ENCODE results near the gene S100A10. TPM values are rescaled to one million over a fixed set of nuclear protein-coding genes. Genes with fewer than 3 reads are reported as not detected.

The S100A10 gene
- total RNA-seq, 2 experiments from 2014 or later = 189 to 204 TPM

DNA sequence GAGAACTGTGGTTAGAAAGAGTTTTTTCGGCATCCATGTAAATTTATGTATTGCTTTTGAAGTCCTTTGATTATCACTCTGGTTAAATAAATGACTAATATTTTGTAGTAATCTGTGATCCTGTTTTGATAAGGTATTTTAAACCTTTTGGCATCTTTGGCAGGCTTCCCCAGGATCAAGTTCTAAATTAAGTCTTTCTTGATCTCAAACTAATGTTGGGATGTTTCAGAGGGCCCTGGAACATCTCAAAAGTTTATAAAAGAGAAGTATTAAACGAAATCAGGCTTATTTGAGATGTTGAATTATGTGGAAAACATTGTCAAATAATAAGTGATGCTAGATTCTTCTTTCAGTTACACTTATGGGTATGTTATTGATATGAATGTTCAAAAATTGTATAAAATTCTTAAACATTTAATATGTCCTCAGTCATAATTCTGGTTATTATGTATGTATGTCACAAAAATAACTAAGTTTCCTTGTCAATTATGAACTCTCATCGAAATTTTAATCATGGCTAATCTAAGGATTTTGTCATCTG lies 36.6 kb downstream of the S100A10 start:
- Mint-ChIP-seq H3K27ac (no peak overlapping the region), H3K36me3 (ENCODE audit: low read depth) (no peaks in the 10 kb centered on the region), H3K27me3 (no peaks in the 10 kb centered on the region), H3K9me3 (no peaks in the 10 kb centered on the region), H3K4me1 (ENCODE audit: low read depth) (peaks cover 6% of the 10 kb centered on the region), H3K4me3 (no peak overlapping the region)
- Histone ChIP-seq H3K9me3 (ENCODE audit: control insufficient read depth in 1 of 2, insufficient read depth in 1 of 2, low read length in 2 of 2) (no peaks in the 10 kb centered on the region), H3K27ac (ENCODE audit: low read depth in 1 of 2, low read length in 2 of 2) (no peak overlapping the region), H3K4me3 (ENCODE audit: low read length) (no peak overlapping the region), H3K27me3 (ENCODE audit: control insufficient read depth in 1 of 2, insufficient read depth in 2 of 2, low read length in 2 of 2) (no peaks in the 10 kb centered on the region), H3K36me3 (ENCODE audit: insufficient read depth, low read length) (no peaks in the 10 kb centered on the region), H3K4me1 (ENCODE audit: insufficient read depth, low read length) (no peaks in the 10 kb centered on the region)
- TF ChIP-seq CTCF (IDR thresholded peaks at IDR 0.05) = no peak
- intact Hi-C loops (cut with DNase I, micrococcal nuclease) = no loop called here
- ATAC-seq (ENCODE audit: poor library complexity) (no peak), DNase-seq (no peak)
- ChIA-PET POLR2A (no interaction called here), CTCF (no interaction called here)

DNA sequence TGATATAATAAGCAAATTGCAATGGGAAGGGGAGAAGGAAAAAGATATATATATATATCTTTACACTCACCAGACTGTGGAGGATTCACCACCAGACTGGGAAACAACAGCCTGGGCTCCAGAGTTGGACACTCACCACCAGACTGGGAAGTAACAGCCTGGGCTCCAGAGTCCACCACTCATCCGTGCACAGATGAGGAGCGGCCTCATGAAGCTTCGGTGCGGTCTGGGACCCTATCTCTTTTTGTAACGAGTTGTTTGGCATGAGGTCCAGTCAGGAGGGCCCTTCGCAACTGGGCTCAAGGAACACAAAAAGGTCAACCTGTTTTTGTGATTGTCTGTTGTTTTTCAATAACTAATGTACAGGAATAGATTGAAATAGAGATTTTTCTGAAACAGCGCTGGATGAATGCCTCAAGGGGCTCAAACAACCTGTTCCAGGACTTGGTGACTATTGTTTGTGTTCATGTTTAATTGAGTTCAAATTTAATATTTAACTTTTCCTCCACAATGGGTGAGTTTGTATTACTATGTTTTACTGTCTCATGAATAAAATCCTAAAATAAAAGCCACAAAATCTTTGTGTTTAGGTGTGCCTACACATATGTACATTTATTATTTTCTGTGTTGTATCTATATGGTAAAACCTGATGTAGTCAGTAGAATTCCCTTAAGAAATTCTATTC lies 40.1 kb downstream of the S100A10 start:
- H3K4me3 Mint-ChIP-seq = no peak overlapping the region
- POLR2A ChIA-PET = interaction anchor here (0.8 kb wide), 1 partner anchor 26 kb away, joined by 4 read pairs; no protein-coding TSS in a partner anchor
- peaks cover 2% of the 10 kb centered on the region for H3K4me1 ChIP-seq (ENCODE audit: insufficient read depth, low read length)
- no peaks in the 10 kb centered on the region for H3K27me3 ChIP-seq (ENCODE audit: control insufficient read depth in 1 of 2, insufficient read depth in 2 of 2, low read length in 2 of 2)
- H3K9me3 Mint-ChIP-seq = no peaks in the 10 kb centered on the region
- CTCF ChIA-PET = interaction anchor here (1.4 to 2.8 kb wide), 3 partner anchors 19 to 48 kb away, joined by 3 to 10 read pairs (median 4); no protein-coding TSS in a partner anchor
- no peaks in the 10 kb centered on the region for H3K27me3 Mint-ChIP-seq
- H3K4me3 ChIP-seq (ENCODE audit: low read length) = no peak overlapping the region
- no peak overlapping the region for H3K27ac ChIP-seq (ENCODE audit: low read depth in 1 of 2, low read length in 2 of 2)
- ATAC-seq (ENCODE audit: poor library complexity) = no peak
- H3K27ac Mint-ChIP-seq = no peak overlapping the region
- H3K36me3 Mint-ChIP-seq (ENCODE audit: low read depth) = no peaks in the 10 kb centered on the region
- H3K4me1 Mint-ChIP-seq (ENCODE audit: low read depth) = no peaks in the 10 kb centered on the region
- H3K9me3 ChIP-seq (ENCODE audit: control insufficient read depth in 1 of 2, insufficient read depth in 1 of 2, low read length in 2 of 2) = no peaks in the 10 kb centered on the region
- TF ChIP-seq CTCF (IDR thresholded peaks at IDR 0.05) = no peak
- no peak for DNase-seq
- intact Hi-C loops (cut with DNase I, micrococcal nuclease) = no loop called here
- H3K36me3 ChIP-seq (ENCODE audit: insufficient read depth, low read length) = no peaks in the 10 kb centered on the region

- H3K27me3 Mint-ChIP-seq = no peaks in the 10 kb centered on the region
- H3K9me3 Mint-ChIP-seq = no peaks in the 10 kb centered on the region
- DNase-seq (no peak), ATAC-seq (ENCODE audit: poor library complexity) (no peak)
- Histone ChIP-seq H3K27ac (ENCODE audit: low read depth in 1 of 2, low read length in 2 of 2) (no peak overlapping the region), H3K36me3 (ENCODE audit: insufficient read depth, low read length) (no peaks in the 10 kb centered on the region), H3K4me3 (ENCODE audit: low read length) (no peak overlapping the region), H3K27me3 (ENCODE audit: control insufficient read depth in 1 of 2, insufficient read depth in 2 of 2, low read length in 2 of 2) (no peaks in the 10 kb centered on the region), H3K9me3 (ENCODE audit: control insufficient read depth in 1 of 2, insufficient read depth in 1 of 2, low read length in 2 of 2) (no peaks in the 10 kb centered on the region), H3K4me1 (ENCODE audit: insufficient read depth, low read length) (peaks cover 2% of the 10 kb centered on the region)
- H3K36me3 Mint-ChIP-seq (ENCODE audit: low read depth) = no peaks in the 10 kb centered on the region
- intact Hi-C loops (cut with DNase I, micrococcal nuclease) = no loop called here
- no peaks in the 10 kb centered on the region for H3K4me1 Mint-ChIP-seq (ENCODE audit: low read depth)
- ChIA-PET CTCF (interaction anchor here (1.7 to 2.8 kb wide), 2 partner anchors 19 to 49 kb away, joined by 4 to 10 read pairs; no protein-coding TSS in a partner anchor), POLR2A (no interaction called here)
- H3K4me3 Mint-ChIP-seq = no peak overlapping the region
- TF ChIP-seq CTCF (IDR thresholded peaks at IDR 0.05) = no peak
- no peak overlapping the region for H3K27ac Mint-ChIP-seq
These were observed 40.8 kb downstream of the S100A10 start for GRCh38 chr1:151952811-151953210.

Data from CD4-positive, alpha-beta T cell (primary cell).